H1 (cell line): ENCODE measurements around the gene USPL1. TPM values are rescaled to one million over a fixed set of nuclear protein-coding genes. Genes with fewer than 3 reads are reported as not detected.

Experiments
- CTCF ChIA-PET: fragments of 300-600 bp; sonication (Branson Sonifier 250); formaldehyde crosslinking; loops from one replicate; lab custom pipeline; 2021; ENCODE audit not compliant: partially characterized antibody; lab: Charles Lee
- POLR2A ChIA-PET: fragments of 300-600 bp; sonication (Branson Sonifier 250); formaldehyde crosslinking; loops from one replicate; lab custom pipeline; 2021; ENCODE audit warnings: inconsistent platforms; ENCODE audit not compliant: partially characterized antibody; lab: Charles Lee
- DNase-seq, 2 experiments: peaks; one replicate each; pipeline versions ENCODE4 v3.0.0 to v3.0.0-alpha.2; 2010 to 2022; ENCODE audit warnings: low spot score in 2 of 2, low read depth in 1 of 2, mixed read lengths in 1 of 2
- FAIRE-seq: peaks from 2 replicates; lab custom pipeline; 2011; peaks lifted over from hg19 to GRCh38; lab: Jason Lieb, UNC
- H2AFZ ChIP-seq: 2 replicates; pipeline ENCODE4 v1.8.1; 2012; ENCODE audit warnings: low read length, inconsistent platforms
- H2AK5ac ChIP-seq: 2 replicates; pipeline ENCODE4 v1.6.1; 2013; ENCODE audit warnings: low read depth, low read length
- H2BK120ac ChIP-seq: replicated peaks from 2 replicates; pipeline ENCODE3; 2013; ENCODE audit warnings: low read depth, low read length, inconsistent platforms
- H2BK12ac ChIP-seq: 2 replicates; pipeline ENCODE4 v1.6.1; 2013; ENCODE audit warnings: low read depth, low read length
- H2BK15ac ChIP-seq: 2 replicates; pipeline ENCODE4 v1.6.1; 2013; ENCODE audit warnings: low read length
- H2BK20ac ChIP-seq: 2 replicates; pipeline ENCODE4 v1.6.1; 2013; ENCODE audit warnings: low read length
- H2BK5ac ChIP-seq: 2 replicates; pipeline ENCODE4 v1.6.1; 2013; ENCODE audit warnings: low read depth, low read length
- H3K14ac ChIP-seq: 2 replicates; pipeline ENCODE4 v1.6.1; 2013; ENCODE audit warnings: inconsistent platforms; ENCODE audit not compliant: insufficient read length
- H3K18ac ChIP-seq: 2 replicates; pipeline ENCODE4 v1.6.1; 2013; ENCODE audit warnings: low read length; ENCODE audit errors: extremely low read depth
- H3K23ac ChIP-seq: 2 replicates; pipeline ENCODE4 v1.6.1; 2013; ENCODE audit warnings: inconsistent platforms; ENCODE audit not compliant: insufficient read length
- H3K23me2 ChIP-seq: 2 replicates; pipeline ENCODE4 v1.6.1; 2013; ENCODE audit warnings: low read depth, low read length
- H3K27ac ChIP-seq: 2 replicates; pipeline ENCODE4 v1.6.1; 2011; ENCODE audit warnings: low read depth, low read length, inconsistent platforms
- H3K27me3 ChIP-seq, 4 experiments: replicated peaks in 1 of 4; 1 replicate in 1 of 4; 2 replicates in 3 of 4; pipeline versions ENCODE4 v1.6.1 to v1.8.1; 2011 to 2013; ENCODE audit warnings: low read length in 3 of 4, mild to moderate bottlenecking in 3 of 4, inconsistent platforms in 2 of 4, mixed read lengths in 2 of 4, moderate library complexity in 1 of 4; ENCODE audit not compliant: control insufficient read depth in 3 of 4, insufficient read depth in 3 of 4; ENCODE audit errors: extremely low read depth in 1 of 4
- H3K36me3 ChIP-seq, 4 experiments: 2 replicates each; pipeline versions ENCODE4 v1.6.1 to v1.8.1; 2011 to 2013; ENCODE audit warnings: mild to moderate bottlenecking in 4 of 4, low read length in 3 of 4, moderate library complexity in 2 of 4, control low read depth in 1 of 4, inconsistent platforms in 1 of 4; ENCODE audit not compliant: insufficient read depth in 4 of 4, control insufficient read depth in 2 of 4
- H3K4ac ChIP-seq: replicated peaks from 2 replicates; pipeline ENCODE3; 2013; ENCODE audit warnings: low read length, low read depth, mixed read lengths, inconsistent platforms; ENCODE audit not compliant: insufficient read length
- H3K4me1 ChIP-seq, 4 experiments: replicated peaks in 1 of 4; 1 replicate in 1 of 4; 2 replicates in 3 of 4; pipeline versions ENCODE4 v1.6.1 to v1.8.1; 2011 to 2013; ENCODE audit warnings: low read length in 3 of 4, inconsistent platforms in 2 of 4, mixed read lengths in 1 of 4; ENCODE audit not compliant: insufficient read depth in 4 of 4, control insufficient read depth in 3 of 4
- H3K4me2 ChIP-seq, 2 experiments: 2 replicates each; pipeline versions ENCODE4 v1.6.1 to v1.8.1; 2011 to 2013; ENCODE audit warnings: low read depth in 2 of 2, low read length in 2 of 2, control low read depth in 1 of 2, inconsistent platforms in 1 of 2, mild to moderate bottlenecking in 1 of 2; ENCODE audit not compliant: insufficient read depth in 1 of 2
- H3K4me3 ChIP-seq, 4 experiments: fragments of 200-600, 300-600 bp in 1 of 4; sonication (generic), shearing (Covaris generic), sonication (Bioruptor Twin) in 1 of 4; 2 replicates each; pipeline versions ENCODE4 v1.5.1 to v1.8.1; 2011 to 2016; ENCODE audit warnings: low read length in 4 of 4, low read depth in 3 of 4, control low read depth in 2 of 4, inconsistent platforms in 2 of 4, mild to moderate bottlenecking in 2 of 4, mixed read lengths in 1 of 4, moderate library complexity in 1 of 4; ENCODE audit not compliant: insufficient read depth in 2 of 4; ENCODE audit errors: extremely low read depth in 1 of 4
- H3K56ac ChIP-seq: replicated peaks from 2 replicates; pipeline ENCODE3; 2013; ENCODE audit warnings: low read depth, mild to moderate bottlenecking, mixed read lengths, low read length, inconsistent platforms; ENCODE audit not compliant: insufficient read length
- H3K79me1 ChIP-seq: 2 replicates; pipeline ENCODE4 v1.6.1; 2013; ENCODE audit warnings: low read depth, low read length, control low read depth
- H3K79me2 ChIP-seq, 2 experiments: 2 replicates each; pipeline versions ENCODE4 v1.6.1 to v1.8.1; 2012 to 2013; ENCODE audit warnings: low read length in 2 of 2, mild to moderate bottlenecking in 2 of 2, inconsistent platforms in 1 of 2; ENCODE audit not compliant: insufficient read depth in 2 of 2, control insufficient read depth in 1 of 2
- H3K9ac ChIP-seq, 4 experiments: replicated peaks in 1 of 4; 1 replicate in 1 of 4; 2 replicates in 3 of 4; pipeline versions ENCODE4 v1.6.1 to v1.8.1; 2011 to 2013; ENCODE audit warnings: low read depth in 3 of 4, low read length in 3 of 4, control low read depth in 2 of 4, mild to moderate bottlenecking in 2 of 4, moderate library complexity in 2 of 4, inconsistent platforms in 1 of 4; ENCODE audit errors: extremely low read depth in 1 of 4
- H3K9me3 ChIP-seq, 2 experiments: 2 replicates each; pipeline versions ENCODE4 v1.6.1 to v1.8.1; 2012 to 2013; ENCODE audit warnings: mild to moderate bottlenecking in 2 of 2, moderate library complexity in 2 of 2, control low read depth in 1 of 2, inconsistent platforms in 1 of 2, low read depth in 1 of 2, low read length in 1 of 2, mixed read lengths in 1 of 2; ENCODE audit not compliant: insufficient read depth in 2 of 2
- H4K20me1 ChIP-seq, 2 experiments: replicated peaks in 1 of 2; 2 replicates each; pipeline versions ENCODE3 to v1.8.1; 2011 to 2013; ENCODE audit warnings: inconsistent platforms in 2 of 2, low read length in 2 of 2, mild to moderate bottlenecking in 1 of 2; ENCODE audit not compliant: insufficient read depth in 2 of 2, control insufficient read depth in 1 of 2
- H4K5ac ChIP-seq: 2 replicates; pipeline ENCODE4 v1.6.1; 2013; ENCODE audit warnings: low read length, low read depth, mixed read lengths, inconsistent platforms; ENCODE audit not compliant: insufficient read length
- H4K8ac ChIP-seq: 2 replicates; pipeline ENCODE4 v1.8.0; 2013; ENCODE audit warnings: mild to moderate bottlenecking, moderate library complexity, low read length, inconsistent platforms; ENCODE audit not compliant: insufficient read depth; ENCODE audit errors: extremely low read depth
- H4K91ac ChIP-seq: replicated peaks from 2 replicates; pipeline ENCODE3; 2013; ENCODE audit warnings: low read length, mixed read lengths, inconsistent platforms; ENCODE audit not compliant: insufficient read length
- ASH2L ChIP-seq: fragments of 200-600, 300-600 bp; sonication (generic); IDR thresholded peaks from one replicate; pipeline ENCODE4 v1.7.1; 2017; ENCODE audit warnings: low read length
- BACH1 ChIP-seq: IDR thresholded peaks from 2 replicates; pipeline ENCODE4 v1.6.1; 2012; ENCODE audit warnings: low read length, improper control_type of control experiment
- BCL11A ChIP-seq, 2 experiments: IDR thresholded peaks; one replicate each; pipeline ENCODE4 v1.6.1; 2011; ENCODE audit warnings: low read depth in 2 of 2, low read length in 2 of 2, mild to moderate bottlenecking in 2 of 2
- CBX5 ChIP-seq: fragments of 300-800, 300-1000 bp; sonication (generic); IDR thresholded peaks from 2 replicates; pipeline ENCODE4 v1.7.1; 2016; ENCODE audit warnings: antibody characterized with exemption, low read length, low read depth
- CEBPB ChIP-seq: IDR thresholded peaks from 2 replicates; pipeline ENCODE4 v1.6.1; 2012; ENCODE audit warnings: low read depth, low read length
- EGR1 ChIP-seq: IDR thresholded peaks from 2 replicates; pipeline ENCODE4 v1.6.1; 2011; ENCODE audit warnings: low read depth, low read length, borderline replicate concordance
- GTF2F1 ChIP-seq: IDR thresholded peaks from 2 replicates; pipeline ENCODE4 v1.6.1; 2012; ENCODE audit warnings: low read depth, low read length, improper control_type of control experiment, borderline replicate concordance
- MAFK ChIP-seq: IDR thresholded peaks from 2 replicates; pipeline ENCODE4 v1.6.1; 2012; ENCODE audit warnings: low read depth, mild to moderate bottlenecking, improper control_type of control experiment, low read length
- PHF8 ChIP-seq: fragments of 200-600 bp; sonication (generic); conservative IDR thresholded peaks from 2 replicates; pipeline ENCODE4 v1.7.1; 2012; ENCODE audit warnings: low read depth, mild to moderate bottlenecking, inconsistent platforms, low read length, moderate library complexity
- RFX5 ChIP-seq: IDR thresholded peaks from 2 replicates; pipeline ENCODE4 v1.6.1; 2011; ENCODE audit warnings: low read depth, low read length, improper control_type of control experiment, borderline replicate concordance
- TAF7 ChIP-seq: optimal IDR thresholded peaks from 2 replicates; pipeline ENCODE3; 2011; ENCODE audit warnings: low read depth, mild to moderate bottlenecking, inconsistent platforms, low read length, moderate library complexity, borderline replicate concordance
- YY1 ChIP-seq: IDR thresholded peaks from 2 replicates; pipeline ENCODE4 v1.6.1; 2011; ENCODE audit warnings: low read depth, mild to moderate bottlenecking, low read length
- polyA plus RNA-seq, 7 experiments: library from polyadenylated mRNA; depleted of rRNA in 3 of 7; stranded (reverse) in 5 of 7; unstranded in 2 of 7; fragments of >200 nt in 5 of 7; fragments of 200-250 nt in 2 of 7; gene quantifications; 1 replicate in 5 of 7; 2 replicates in 1 of 7; 4 replicates in 1 of 7; pipeline versions ENCODE4 v1.2.1 to v1.2.3, GENCODE V29; 2011 to 2013; ENCODE audit warnings: missing spikeins in 2 of 7, mixed read lengths in 2 of 7
- total RNA-seq: library from RNA; stranded (reverse); fragmentation: NEBNext Ultra II Directional; extraction: Animal tissue kit (Norgen Biotek cat#: 25700); gene quantifications from 2 replicates; pipeline ENCODE4 v1.2.1, GENCODE V29; 2021

USPL1 gene
- total and polyA plus RNA-seq, 2 of the 8 experiments (the other 6 are each of a cell fraction or from before 2014, with no cell fraction given) = 6.3 to 17.1 TPM

GRCh38 chr13:30629527-30629926, 11.8 kb downstream of the USPL1 start:
- H2AK5ac ChIP-seq = no peak overlapping the region
- no peak overlapping the region for H3K9ac ChIP-seq
- peaks cover 2% of the 10 kb centered on the region; the same call in 1 of the 2 replicates for H3K79me1 ChIP-seq
- H3K56ac ChIP-seq = no peak overlapping the region
- H3K4me2 ChIP-seq = no peak overlapping the region
- H3K4me1 ChIP-seq = no peaks in the 10 kb centered on the region
- H2AFZ ChIP-seq = no peak overlapping the region
- H3K36me3 ChIP-seq = peaks cover 9 to 28% (median 19%) of the 10 kb centered on the region in 4 experiments
- H3K27ac ChIP-seq = no peak overlapping the region
- no peak overlapping the region for H4K91ac ChIP-seq
- H3K4ac ChIP-seq = no peak overlapping the region
- peaks cover 0 to 2% of the 10 kb centered on the region in 2 experiments for H4K20me1 ChIP-seq
- H3K4me3 ChIP-seq = no peak overlapping the region
- H2BK12ac ChIP-seq = no peak overlapping the region
- H3K23me2 ChIP-seq = no peaks in the 10 kb centered on the region
- DNase-seq = no peak
- no peaks in the 10 kb centered on the region for H3K9me3 ChIP-seq
- H4K5ac ChIP-seq = no peak overlapping the region
- no peak overlapping the region for H3K14ac ChIP-seq
- no peak overlapping the region for H2BK15ac ChIP-seq
- H4K8ac ChIP-seq = no peak overlapping the region
- H3K27me3 ChIP-seq = no peaks in the 10 kb centered on the region
- POLR2A ChIA-PET = interaction anchor here (0.7 kb wide), 1 partner anchor 12 kb away, joined by 3 read pairs; the partner anchor contains the start of gene USPL1
- H2BK20ac ChIP-seq = no peak overlapping the region
- H2BK5ac ChIP-seq = no peak overlapping the region
- H3K79me2 ChIP-seq = peaks cover 6 to 50% of the 10 kb centered on the region in 2 experiments; a peak in 3 of 4 replicates
- no peak overlapping the region for H3K23ac ChIP-seq
- H3K18ac ChIP-seq = no peak overlapping the region
- CTCF ChIA-PET = interaction anchor here (0.6 to 1.3 kb wide), 3 partner anchors 10 to 466 kb away, joined by 3 to 4 read pairs (median 3); no protein-coding TSS in a partner anchor
- TF ChIP-seq CBX5 (no peak), TAF7 (no peak), PHF8 (no peak), RFX5 (no peak), GTF2F1 (no peak), CEBPB (no peak), YY1 (no peak), EGR1 (no peak), ASH2L (no peak), BCL11A (IDR thresholded peaks at IDR 0.05; ENCODE audit: low read depth in 2 of 2, low read length in 2 of 2) (no peak), MAFK (no peak), BACH1 (no peak)
- TF ChIP-seq, all 59 proteins: peak for 0
- no peak for FAIRE-seq
- no peak overlapping the region for H2BK120ac ChIP-seq
